NOMO-1 (cell line): ENCODE results near the gene TMEM167A.

Source experiments
- DNase-seq, 2 experiments: peaks; one replicate each; lab custom pipeline; 2025; ENCODE audit not compliant: unreplicated experiment in 2 of 2; lab: John Stamatoyannopoulos, UW

TMEM167A gene

DNA sequence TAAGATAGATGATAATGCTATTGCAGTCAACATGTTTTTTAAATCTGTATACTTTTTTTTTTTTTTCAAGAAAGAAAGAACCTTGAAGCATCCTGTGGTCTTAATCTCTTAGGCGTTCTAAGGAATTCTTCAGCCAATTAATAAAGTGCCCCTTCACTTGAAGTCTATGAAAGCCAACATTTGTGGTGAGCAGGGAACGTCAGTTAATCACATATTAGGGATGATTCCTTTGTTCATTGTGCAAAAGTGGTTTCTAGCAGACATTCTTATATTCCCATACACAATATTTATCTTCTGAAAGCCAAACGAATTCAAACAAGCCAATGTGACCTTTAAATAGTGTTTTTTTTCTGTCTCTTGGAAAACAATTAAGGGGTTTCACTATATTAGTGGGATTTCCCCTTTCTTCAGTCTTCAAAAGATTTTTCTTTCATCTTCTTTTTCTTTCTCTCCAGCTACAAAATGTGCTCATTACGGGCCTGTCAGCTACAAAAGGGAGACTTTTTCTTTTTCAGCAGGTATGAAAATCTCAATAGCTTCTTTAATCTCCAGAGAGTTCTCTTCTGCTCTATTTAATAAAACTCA, 40.1 kb downstream of the TMEM167A start:
- no peak for DNase-seq

DNA sequence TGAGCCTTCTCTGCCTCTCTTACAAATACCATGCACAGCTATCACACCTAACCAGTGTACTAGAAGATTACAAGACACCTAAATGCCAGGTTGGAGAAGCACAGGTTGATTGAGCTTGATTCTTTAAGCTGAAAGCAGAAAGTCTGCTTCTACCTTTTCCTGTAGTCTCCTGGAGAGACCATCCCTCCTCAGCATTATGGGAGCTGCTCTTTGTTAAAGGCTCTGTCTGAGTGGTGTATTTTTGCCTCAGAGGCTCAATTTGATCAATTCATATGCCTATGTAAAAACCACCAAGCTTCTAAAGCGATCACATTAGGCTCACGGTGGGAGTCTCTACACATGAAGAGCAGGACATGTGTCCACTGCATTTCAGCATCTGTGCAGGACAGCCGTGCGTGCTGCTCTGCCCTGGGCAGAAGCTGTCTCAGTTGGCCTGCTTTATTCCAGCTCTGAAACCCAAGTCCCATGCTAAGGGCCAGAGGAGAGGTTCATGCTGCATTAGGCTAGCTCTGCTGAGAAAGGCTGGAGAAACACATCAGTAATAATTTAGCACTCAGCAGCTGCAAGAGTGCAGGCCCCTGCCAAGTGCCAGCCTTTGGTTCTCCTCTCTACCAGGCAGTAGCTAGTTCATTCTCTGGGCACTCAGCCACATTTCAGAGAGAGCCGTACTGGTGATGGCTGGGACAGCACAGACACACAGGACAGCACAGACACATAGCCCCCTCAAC, 41.7 kb downstream of the TMEM167A start:
- no peak for DNase-seq

- no peak for DNase-seq
These were observed 42.5 kb downstream of the TMEM167A start for GRCh38 chr5:83034528-83035207.

DNA sequence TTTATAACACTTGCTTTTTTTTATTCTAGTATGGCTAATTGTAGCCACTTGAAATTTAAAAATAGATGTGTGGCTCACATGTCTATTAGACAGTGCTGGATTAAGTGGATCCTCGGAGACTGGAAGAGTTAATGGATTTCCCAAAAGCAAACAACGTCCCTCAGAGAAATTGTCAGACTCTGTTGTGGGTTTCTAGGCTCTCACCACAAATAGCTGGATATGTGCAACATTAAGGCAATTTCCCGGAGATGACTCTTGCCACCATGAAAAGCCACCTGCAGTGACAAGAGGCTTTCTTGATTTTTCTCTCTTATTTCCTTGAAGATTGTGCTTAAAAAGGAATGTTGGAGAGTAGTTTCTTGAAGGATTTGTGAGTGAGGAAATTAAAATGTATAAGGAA, 43.2 kb downstream of the TMEM167A start:
- no peak for DNase-seq

- DNase-seq, result no peak
These were observed 45.8 kb downstream of the TMEM167A start for GRCh38 chr5:83031381-83031780.

- DNase-seq, result no peak
These were observed 47.3 kb downstream of the TMEM167A start for GRCh38 chr5:83029912-83030311.

- peak; percentile 28 to 89 for DNase-seq
These were observed 50.1 kb downstream of the TMEM167A start for GRCh38 chr5:83026930-83027687.

DNA sequence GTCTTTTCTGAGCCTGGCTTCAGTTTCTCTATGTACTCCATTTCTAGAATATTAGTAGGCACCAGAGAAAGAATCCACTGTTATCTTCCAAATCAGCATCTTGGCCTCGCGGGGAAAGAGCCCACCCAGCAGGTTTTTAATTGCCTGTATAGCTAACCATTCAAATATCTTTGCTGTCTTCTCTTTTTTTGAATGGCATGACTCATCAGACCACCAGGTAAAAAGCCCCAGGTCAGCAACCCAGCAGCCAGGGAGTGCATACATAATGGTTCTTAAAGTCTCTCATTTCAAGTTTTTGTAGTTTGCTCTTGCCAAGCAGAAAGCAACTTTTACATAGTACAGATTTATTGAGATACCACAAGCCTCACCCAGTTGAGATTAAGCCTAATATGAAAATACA, 50.7 kb downstream of the TMEM167A start:
- no peak for DNase-seq

GRCh38 chr5:83025690-83026478, 51.3 kb downstream of the TMEM167A start:
- no peak for DNase-seq

- no peak for DNase-seq
These were observed 54.9 kb downstream of the TMEM167A start for GRCh38 chr5:83022334-83022733.

DNA sequence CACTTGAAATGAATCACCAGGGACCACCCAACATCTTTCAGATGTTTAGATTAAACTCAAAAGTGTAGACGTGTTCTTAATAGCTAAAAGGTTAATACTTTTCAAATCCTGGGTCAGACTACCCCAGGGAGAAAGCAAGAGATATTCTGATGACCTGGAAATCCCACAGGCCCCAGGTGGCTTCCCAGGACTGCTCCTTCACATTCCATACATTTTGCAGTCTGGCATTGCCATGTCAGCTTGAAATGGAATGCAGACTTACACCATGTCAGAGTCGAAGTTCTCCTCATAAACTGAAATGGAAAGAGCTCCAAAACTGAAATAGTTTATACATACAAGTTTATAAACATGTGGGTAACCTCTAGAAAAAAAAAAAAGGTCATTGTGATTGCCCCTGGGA, 61.5 kb downstream of the TMEM167A start:
- DNase-seq, result no peak

GRCh38 chr5:83011985-83012384, 65.2 kb downstream of the TMEM167A start:
- peak; percentile 82 to 93 for DNase-seq

DNA sequence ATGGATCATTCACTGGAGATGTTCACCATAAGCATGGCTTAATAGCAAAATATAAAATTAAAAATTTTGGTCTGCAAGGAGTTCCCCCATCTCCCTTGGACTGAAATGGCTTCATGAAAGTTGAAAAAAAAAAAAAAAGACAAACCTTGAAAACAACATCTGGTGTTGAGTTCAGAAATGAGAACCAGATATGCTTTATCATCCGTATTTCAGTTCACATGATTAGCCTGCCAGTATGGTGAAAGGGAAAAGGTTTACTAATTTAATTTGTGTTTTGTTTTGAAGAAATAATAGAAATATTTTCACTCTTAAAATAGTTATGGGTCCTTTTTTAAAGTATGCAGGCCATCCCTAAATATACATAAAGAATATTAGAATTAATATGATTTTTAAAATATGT, 67.8 kb downstream of the TMEM167A start:
- no peak for DNase-seq

GRCh38 chr5:83007755-83008154, 69.4 kb downstream of the TMEM167A start:
- DNase-seq, result no peak

DNA sequence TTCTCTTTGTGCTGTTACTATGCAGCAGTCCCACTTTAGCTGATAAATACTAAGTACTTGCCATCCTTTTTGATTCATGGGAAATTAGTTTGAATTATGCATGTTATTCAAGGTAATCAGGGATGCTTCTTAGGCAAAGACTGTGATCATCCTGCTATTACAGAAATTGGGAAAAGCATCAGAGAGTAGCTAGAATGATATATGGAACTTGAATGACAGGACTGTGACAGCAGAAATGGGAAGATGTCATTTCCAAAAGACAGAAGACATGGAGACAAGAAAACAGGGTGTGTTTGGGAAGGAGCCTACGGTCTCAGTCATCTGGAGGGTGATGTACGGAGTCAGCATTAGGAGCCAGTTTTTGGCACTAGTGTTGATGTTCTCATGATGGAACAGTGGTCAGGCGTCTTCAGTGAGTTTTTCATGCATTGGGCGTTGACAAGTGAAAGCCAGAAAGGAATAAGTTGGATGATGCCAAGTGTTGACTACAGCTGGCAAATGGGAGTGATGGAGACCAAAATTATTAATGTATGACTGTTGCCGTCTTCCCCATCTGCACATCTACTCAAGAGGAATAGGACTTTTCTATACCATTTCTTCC, 70.4 kb downstream of the TMEM167A start:
- DNase-seq, result no peak

DNA sequence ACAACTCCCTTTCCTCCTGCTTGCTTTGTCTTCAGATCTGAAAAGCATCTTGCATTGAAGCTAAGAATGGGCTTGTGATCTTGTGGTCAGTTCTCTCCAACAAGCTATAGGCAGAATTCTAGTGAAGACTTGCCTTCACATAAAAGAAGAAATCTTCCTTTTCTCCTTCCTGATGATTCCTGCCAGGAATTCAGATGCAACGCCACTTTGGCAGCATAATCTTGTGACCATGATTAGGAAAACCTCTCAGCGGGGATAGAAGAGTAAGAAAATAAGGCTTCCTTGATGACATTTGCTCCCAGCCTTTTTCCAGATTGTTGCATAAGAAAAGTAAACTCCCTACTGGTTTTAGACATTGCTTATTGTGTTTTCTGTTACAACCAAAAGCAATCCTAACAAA, 73.4 kb downstream of the TMEM167A start:
- DNase-seq, result no peak
